GM18502 (cell line): ENCODE measurements around the gene CIT.

Source experiments
- ATAC-seq: cut with Tn5 transposase; IDR thresholded peaks from one replicate; pipeline ENCODE4 v1.9.1; 2021; ENCODE audit warnings: mild to moderate bottlenecking; ENCODE audit not compliant: unreplicated experiment, poor library complexity

CIT gene

DNA sequence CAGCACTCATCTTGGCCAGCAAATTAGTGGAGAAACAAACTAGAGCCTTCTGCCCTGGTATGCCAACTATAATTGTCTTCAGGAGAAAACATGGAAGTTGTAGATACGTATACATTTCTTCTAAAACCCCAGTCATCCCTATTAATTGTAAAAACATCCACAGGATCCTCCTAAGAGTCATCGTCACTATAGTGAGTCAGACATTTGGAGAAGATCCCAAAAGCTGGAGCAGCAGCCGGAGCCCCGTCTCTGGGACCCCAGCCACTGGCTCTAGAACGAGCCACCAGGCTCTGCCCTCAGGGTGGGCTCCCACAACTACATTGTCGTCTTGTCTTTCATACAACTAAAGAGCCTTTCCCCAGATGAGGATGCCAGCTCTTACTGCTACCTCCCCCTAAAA lies 193.7 kb downstream of the CIT start:
- ATAC-seq, result no peak

- ATAC-seq, result peak; percentile 48
Observed at GRCh38 chr12:119682639-119683252, 194.4 kb downstream of the CIT start.

- peak; percentile 60 for ATAC-seq
Observed at GRCh38 chr12:119681728-119682638, 195.1 kb downstream of the CIT start.

DNA sequence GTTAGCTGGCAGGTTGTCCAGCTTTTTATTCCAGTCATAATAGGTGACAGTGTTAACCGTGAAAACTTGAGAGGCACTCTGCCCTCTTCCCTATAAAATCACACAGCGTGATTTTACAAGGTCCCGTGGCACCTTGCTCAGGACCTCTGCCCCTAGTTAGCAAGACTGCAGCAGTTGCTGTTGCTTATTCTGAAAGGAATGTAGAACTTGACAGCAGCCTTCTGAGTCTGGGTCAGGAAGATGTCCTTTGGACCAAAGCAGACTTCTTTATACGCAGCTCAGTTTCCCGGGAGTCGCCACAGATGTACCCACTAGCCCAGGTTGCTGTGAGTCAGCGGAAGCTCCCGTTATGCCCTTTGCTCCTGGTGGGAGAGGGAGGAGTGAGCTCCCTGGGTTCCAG lies 196.0 kb downstream of the CIT start:
- ATAC-seq, result no peak

GRCh38 chr12:119679490-119679889 lies 197.6 kb downstream of the CIT start:
- no peak for ATAC-seq

GRCh38 chr12:119679081-119679480 lies 198.0 kb downstream of the CIT start:
- ATAC-seq, result no peak

DNA sequence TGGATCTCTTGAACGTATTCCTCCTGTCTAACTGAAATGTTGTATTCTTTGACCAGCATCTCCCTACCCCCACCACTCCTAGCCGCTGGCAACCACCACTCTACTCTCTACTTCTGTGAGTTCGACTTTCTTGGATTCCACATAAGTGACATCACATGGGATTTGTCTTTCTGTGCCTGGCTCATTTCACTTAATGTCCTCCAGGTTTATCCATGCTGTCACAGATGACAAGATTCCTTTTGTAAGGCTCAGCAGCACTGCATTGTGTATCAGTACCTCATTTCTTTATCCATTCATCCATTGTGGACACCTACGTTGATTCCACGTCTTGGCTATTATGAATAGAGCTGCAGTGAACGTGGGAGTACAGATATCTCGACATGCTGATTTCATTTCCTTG lies 198.7 kb downstream of the CIT start:
- ATAC-seq, result no peak

- ATAC-seq, result no peak
Observed at GRCh38 chr12:119676573-119676972, 200.5 kb downstream of the CIT start.

GRCh38 chr12:119676022-119676421 lies 201.1 kb downstream of the CIT start:
- no peak for ATAC-seq

GRCh38 chr12:119674560-119674959 lies 202.6 kb downstream of the CIT start:
- no peak for ATAC-seq

- ATAC-seq, result no peak
Observed at GRCh38 chr12:119673634-119674033, 203.5 kb downstream of the CIT start.

- no peak for ATAC-seq
Observed at GRCh38 chr12:119672194-119672593, 204.9 kb downstream of the CIT start.

GRCh38 chr12:119671070-119671469 lies 206.1 kb downstream of the CIT start:
- ATAC-seq, result no peak

- no peak for ATAC-seq
Observed at GRCh38 chr12:119669744-119670472, 207.2 kb downstream of the CIT start.

- ATAC-seq, result no peak
Observed at GRCh38 chr12:119668324-119668841, 208.7 kb downstream of the CIT start.

DNA sequence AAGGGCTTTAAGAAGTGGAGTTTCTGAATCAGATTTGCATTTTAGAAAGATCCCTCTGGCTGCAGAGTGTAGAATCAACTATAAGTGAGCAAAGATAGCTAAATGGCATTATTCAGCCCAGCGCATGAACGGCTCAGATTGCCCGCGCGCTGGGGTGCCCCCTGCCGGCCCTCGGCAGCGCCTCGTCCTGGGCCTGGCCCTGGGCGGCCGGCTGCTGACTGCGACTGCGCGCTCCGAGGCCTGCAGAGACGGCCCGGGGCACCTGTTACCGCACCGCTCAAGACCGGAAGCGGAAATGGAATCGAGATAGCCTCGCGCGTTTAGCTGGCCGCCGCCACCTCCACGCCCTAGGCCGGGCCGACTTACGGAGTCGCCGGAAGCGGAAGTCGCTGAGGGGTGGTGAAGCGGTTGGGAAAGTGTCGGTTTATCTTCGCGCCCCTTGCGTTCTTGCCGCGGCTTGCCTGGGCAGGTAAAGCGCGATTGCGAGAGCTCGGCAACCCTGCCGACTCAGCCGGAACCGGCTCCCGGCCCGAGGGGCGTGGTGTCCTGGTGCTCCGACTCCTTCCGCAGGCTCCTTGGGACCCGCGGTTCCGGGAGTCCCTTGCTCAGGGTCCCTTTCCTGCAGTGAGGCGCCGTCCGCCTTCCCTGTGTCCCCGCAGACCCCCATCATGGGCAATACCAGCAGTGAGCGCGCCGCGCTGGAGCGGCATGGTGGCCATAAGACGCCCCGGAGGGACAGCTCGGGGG lies 209.4 kb downstream of the CIT start, which contains the start of gene PRKAB1:
TSS of gene PRKAB1 (plus strand) at position 557 of the 747 bp plus-strand sequence. CDS start at position 669, 112 bp downstream.
- peak; percentile 97 for ATAC-seq

DNA sequence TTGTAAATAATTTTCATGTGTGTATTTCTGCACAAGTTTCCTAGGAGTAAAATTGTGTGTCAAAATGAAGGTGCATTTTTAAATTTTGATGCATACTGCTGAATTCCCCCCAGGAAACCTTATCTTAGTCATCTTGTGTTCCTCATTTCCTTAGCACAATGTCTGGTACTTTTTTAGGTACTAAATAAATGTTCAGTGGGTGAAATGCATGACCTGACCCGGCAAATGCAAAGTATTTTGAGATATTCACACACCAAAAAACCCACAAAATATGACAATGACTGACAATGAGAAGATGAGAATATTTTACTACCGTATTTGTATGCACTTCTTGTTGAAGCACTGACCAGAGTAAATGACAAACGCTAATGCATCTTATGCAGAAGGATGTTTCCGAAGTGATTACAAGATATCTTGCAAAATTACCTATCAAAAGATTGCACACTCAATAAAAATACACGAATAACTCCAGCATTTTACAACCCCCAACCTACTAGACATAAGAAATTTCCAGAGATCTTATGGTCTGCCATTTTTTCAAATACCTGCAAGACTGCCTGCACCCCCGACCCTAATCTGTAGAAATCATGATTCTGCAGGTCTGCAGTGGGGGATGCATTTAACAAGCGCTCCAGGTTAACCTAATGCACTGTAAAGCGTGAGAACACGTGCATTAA lies 210.1 kb downstream of the CIT start:
- ATAC-seq, result no peak

GRCh38 chr12:119666226-119666795 lies 210.8 kb downstream of the CIT start:
- ATAC-seq, result no peak
